ENCODE results near the gene PAK5.
"Not testable (repeated sequence)": the region's sequence is repeated elsewhere in the genome, so short reads cannot be mapped to it uniquely, and the experiment has no call there.

PAK5 gene

GRCh38 chr20:9647741-9648140, 191.1 kb downstream of the PAK5 start:
- DNase-seq (ENCODE audit: low read depth in 1 of 2, low spot score in 1 of 2) = no peak
- in situ Hi-C loops (cut with HindIII; ENCODE audit: low pct_unique_long_range_greater_than_20kb, low sequenced_read_pairs) = no loop called here
- no peak for TF ChIP-seq JUND (IDR thresholded peaks at IDR 0.05; ENCODE audit: low read depth)

- no peak for TF ChIP-seq JUND (IDR thresholded peaks at IDR 0.05; ENCODE audit: low read depth)
- in situ Hi-C loops (cut with HindIII; ENCODE audit: low pct_unique_long_range_greater_than_20kb, low sequenced_read_pairs) = no loop called here
- no peak for DNase-seq (ENCODE audit: low read depth in 1 of 2, low spot score in 1 of 2)
Measured at GRCh38 chr20:9646375-9646774, 192.5 kb downstream of the PAK5 start.

GRCh38 chr20:9642882-9643281, 196.0 kb downstream of the PAK5 start:
- in situ Hi-C loops (cut with HindIII; ENCODE audit: low pct_unique_long_range_greater_than_20kb, low sequenced_read_pairs) = no loop called here
- no peak for DNase-seq (ENCODE audit: low read depth in 1 of 2, low spot score in 1 of 2)
- TF ChIP-seq JUND (IDR thresholded peaks at IDR 0.05; ENCODE audit: low read depth) = no peak

- in situ Hi-C loops (cut with HindIII; ENCODE audit: low pct_unique_long_range_greater_than_20kb, low sequenced_read_pairs) = not testable (repeated sequence)
Measured at GRCh38 chr20:9641499-9642000, 197.3 kb downstream of the PAK5 start.

GRCh38 chr20:9637889-9638288, 201.0 kb downstream of the PAK5 start:
- TF ChIP-seq JUND (IDR thresholded peaks at IDR 0.05; ENCODE audit: low read depth) = no peak
- DNase-seq (ENCODE audit: low read depth in 1 of 2, low spot score in 1 of 2) = no peak
- in situ Hi-C loops (cut with HindIII; ENCODE audit: low pct_unique_long_range_greater_than_20kb, low sequenced_read_pairs) = no loop called here

More at GRCh38 chr20:9641499-9642000, 197.3 kb downstream of the PAK5 start:
- DNase-seq (ENCODE audit: low read depth in 1 of 2, low spot score in 1 of 2) = not testable (repeated sequence)

GRCh38 chr20:9635750-9636149, 203.1 kb downstream of the PAK5 start:
- in situ Hi-C loops (cut with HindIII; ENCODE audit: low pct_unique_long_range_greater_than_20kb, low sequenced_read_pairs) = no loop called here
- TF ChIP-seq JUND (IDR thresholded peaks at IDR 0.05; ENCODE audit: low read depth) = no peak
- DNase-seq (ENCODE audit: low read depth in 1 of 2, low spot score in 1 of 2) = no peak

GRCh38 chr20:9634327-9634726, 204.5 kb downstream of the PAK5 start:
- DNase-seq (ENCODE audit: low read depth in 1 of 2, low spot score in 1 of 2) = no peak
- in situ Hi-C loops (cut with HindIII; ENCODE audit: low pct_unique_long_range_greater_than_20kb, low sequenced_read_pairs) = no loop called here
- no peak for TF ChIP-seq JUND (IDR thresholded peaks at IDR 0.05; ENCODE audit: low read depth)

GRCh38 chr20:9632991-9633390, 205.9 kb downstream of the PAK5 start:
- DNase-seq (ENCODE audit: low read depth in 1 of 2, low spot score in 1 of 2) = no peak
- in situ Hi-C loops (cut with HindIII; ENCODE audit: low pct_unique_long_range_greater_than_20kb, low sequenced_read_pairs) = no loop called here
- no peak for TF ChIP-seq JUND (IDR thresholded peaks at IDR 0.05; ENCODE audit: low read depth)

GRCh38 chr20:9632265-9632664, 206.6 kb downstream of the PAK5 start:
- in situ Hi-C loops (cut with HindIII; ENCODE audit: low pct_unique_long_range_greater_than_20kb, low sequenced_read_pairs) = no loop called here
- no peak for TF ChIP-seq JUND (IDR thresholded peaks at IDR 0.05; ENCODE audit: low read depth)
- DNase-seq (ENCODE audit: low read depth in 1 of 2, low spot score in 1 of 2) = no peak

GRCh38 chr20:9630554-9630953, 208.3 kb downstream of the PAK5 start:
- DNase-seq (ENCODE audit: low read depth in 1 of 2, low spot score in 1 of 2) = no peak
- in situ Hi-C loops (cut with HindIII; ENCODE audit: low pct_unique_long_range_greater_than_20kb, low sequenced_read_pairs) = no loop called here
- TF ChIP-seq JUND (IDR thresholded peaks at IDR 0.05; ENCODE audit: low read depth) = no peak

- in situ Hi-C loops (cut with HindIII; ENCODE audit: low pct_unique_long_range_greater_than_20kb, low sequenced_read_pairs) = no loop called here
- no peak for TF ChIP-seq JUND (IDR thresholded peaks at IDR 0.05; ENCODE audit: low read depth)
Measured at GRCh38 chr20:9629831-9630230, 209.0 kb downstream of the PAK5 start.

GRCh38 chr20:9628589-9628988, 210.3 kb downstream of the PAK5 start:
- no peak for DNase-seq (ENCODE audit: low read depth in 1 of 2, low spot score in 1 of 2)
- no peak for TF ChIP-seq JUND (IDR thresholded peaks at IDR 0.05; ENCODE audit: low read depth)
- in situ Hi-C loops (cut with HindIII; ENCODE audit: low pct_unique_long_range_greater_than_20kb, low sequenced_read_pairs) = no loop called here

More at GRCh38 chr20:9629831-9630230, 209.0 kb downstream of the PAK5 start:
- DNase-seq (ENCODE audit: low read depth in 1 of 2, low spot score in 1 of 2) = no peak

- in situ Hi-C loops (cut with HindIII; ENCODE audit: low pct_unique_long_range_greater_than_20kb, low sequenced_read_pairs) = no loop called here
- no peak for DNase-seq (ENCODE audit: low read depth in 1 of 2, low spot score in 1 of 2)
- no peak for TF ChIP-seq JUND (IDR thresholded peaks at IDR 0.05; ENCODE audit: low read depth)
Measured at GRCh38 chr20:9628141-9628540, 210.7 kb downstream of the PAK5 start.

GRCh38 chr20:9627219-9627618, 211.7 kb downstream of the PAK5 start:
- no peak for TF ChIP-seq JUND (IDR thresholded peaks at IDR 0.05; ENCODE audit: low read depth)
- in situ Hi-C loops (cut with HindIII; ENCODE audit: low pct_unique_long_range_greater_than_20kb, low sequenced_read_pairs) = no loop called here
- no peak for DNase-seq (ENCODE audit: low read depth in 1 of 2, low spot score in 1 of 2)

All from T47D (cell line).